ENCODE results near the gene VPS41.
"Not testable (repeated sequence)": the region's sequence is repeated elsewhere in the genome, so short reads cannot be mapped to it uniquely, and the experiment has no call there.

The VPS41 gene

DNA sequence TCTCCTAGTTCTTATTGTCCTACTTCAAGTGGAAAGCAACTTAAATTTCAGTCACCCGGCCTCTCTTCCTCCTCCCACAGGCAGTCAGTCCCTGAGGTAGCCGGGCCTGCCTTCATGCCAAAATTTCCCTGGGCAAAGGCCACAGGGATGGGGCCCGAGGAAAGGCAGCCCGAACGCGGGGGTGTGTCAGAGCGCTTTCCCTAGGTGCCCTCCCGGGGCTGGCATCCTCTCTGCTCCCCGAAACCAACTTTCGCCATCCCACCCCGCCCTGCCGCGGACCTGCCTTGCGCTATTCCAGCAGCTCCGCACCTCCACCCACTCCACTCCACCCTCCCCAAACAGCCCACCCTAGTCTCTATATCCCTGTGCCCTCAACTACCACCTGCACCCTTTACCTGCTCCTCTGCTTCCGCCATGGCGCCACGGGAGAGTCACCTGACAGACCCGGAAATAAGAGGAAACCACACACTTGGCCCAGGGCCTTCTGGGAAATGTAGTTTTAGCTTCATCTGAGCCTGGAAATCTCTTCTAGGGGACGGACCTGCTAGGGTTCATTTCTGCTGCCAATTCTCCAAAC is at the start of gene VPS41:
Gene VPS41 (minus strand): TSS at position 433 of the 577 bp plus-strand sequence. CDS start 17 bp downstream, at position 416.
- DNase-seq: peak; percentile 87

DNA sequence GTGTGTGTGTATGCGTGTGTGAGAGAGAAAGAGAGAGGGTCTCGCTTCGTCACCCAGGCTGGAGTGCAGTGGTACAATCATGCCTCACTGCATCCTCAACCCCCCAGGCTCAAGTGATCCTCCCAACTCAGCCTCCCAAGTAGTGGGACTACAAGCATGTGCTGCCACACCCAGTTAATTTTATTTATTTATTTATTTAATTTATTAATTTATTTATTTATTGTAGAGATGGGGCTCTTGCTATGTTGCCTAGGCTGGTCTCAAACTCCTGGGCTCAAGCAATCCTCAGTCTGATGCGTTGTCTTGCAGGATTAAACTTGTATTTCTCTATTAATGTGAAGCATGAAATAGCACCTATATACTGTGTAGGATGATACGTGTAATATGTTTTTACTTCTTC is 46.9 kb upstream of the VPS41 start:
- DNase-seq: no peak

GRCh38 chr7:38953971-38954370 is 45.0 kb upstream of the VPS41 start:
- no peak for DNase-seq

- no peak for DNase-seq
Observed at GRCh38 chr7:38953227-38953626, 44.2 kb upstream of the VPS41 start.

DNA sequence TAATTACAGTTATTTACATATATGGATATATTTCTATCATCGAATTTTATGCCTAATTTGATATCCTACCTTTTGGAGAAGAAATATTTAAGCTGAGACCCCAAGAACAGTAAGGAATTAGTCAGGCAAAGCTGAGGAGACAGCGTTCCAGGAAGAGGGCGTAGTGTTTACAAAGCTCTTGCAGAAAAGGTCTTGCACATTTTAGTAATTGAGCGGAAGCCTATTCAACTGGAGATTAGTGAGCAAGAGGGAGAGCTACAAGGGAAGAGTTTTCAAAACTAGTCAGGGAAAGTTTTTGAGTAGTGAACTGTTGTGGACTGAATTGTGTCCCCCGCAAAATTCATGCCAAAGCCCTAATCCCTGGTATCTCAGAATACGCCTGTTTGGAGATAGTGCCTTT is 42.2 kb upstream of the VPS41 start:
- DNase-seq: no peak

DNA sequence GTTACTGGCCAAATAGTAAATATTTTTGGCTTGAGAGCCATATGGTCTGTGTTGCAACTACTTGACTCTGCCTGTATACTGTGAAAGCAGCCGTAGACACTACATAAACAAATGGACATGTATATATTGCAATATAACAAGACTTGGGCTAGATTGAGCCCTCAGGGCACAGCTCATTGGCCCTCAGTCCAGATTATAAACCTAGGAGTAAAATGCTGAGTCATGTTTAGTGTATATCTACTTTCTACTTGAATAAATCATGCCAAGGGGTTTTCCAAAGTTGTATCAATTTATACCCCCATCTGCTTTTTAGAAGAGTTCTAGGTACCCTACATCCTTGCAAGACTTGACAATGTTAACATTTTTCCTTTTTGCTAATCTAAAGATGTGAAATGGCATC is 41.3 kb upstream of the VPS41 start:
- DNase-seq: no peak

DNA sequence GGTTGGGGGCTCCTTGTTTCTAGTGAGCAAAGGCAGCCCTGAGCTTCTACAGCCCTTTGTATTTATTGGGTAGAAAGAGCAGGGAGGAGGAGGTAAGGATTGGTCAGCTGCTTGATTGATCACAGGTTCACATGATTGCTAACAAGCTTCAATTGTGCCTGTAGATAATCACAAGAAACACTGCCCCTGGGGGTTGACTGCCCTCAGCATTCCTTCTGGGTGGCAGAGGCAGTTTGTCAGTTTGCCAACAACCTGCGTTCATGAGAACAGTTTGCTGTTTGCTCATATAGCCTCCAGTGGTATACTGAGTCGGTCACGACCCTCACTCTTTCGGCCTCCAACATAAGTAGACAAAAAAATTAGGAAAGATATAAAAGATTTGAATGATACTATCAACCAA is 38.5 kb upstream of the VPS41 start:
- not testable (repeated sequence) for DNase-seq

GRCh38 chr7:38942431-38943051 is 33.5 kb upstream of the VPS41 start:
- DNase-seq: no peak

DNA sequence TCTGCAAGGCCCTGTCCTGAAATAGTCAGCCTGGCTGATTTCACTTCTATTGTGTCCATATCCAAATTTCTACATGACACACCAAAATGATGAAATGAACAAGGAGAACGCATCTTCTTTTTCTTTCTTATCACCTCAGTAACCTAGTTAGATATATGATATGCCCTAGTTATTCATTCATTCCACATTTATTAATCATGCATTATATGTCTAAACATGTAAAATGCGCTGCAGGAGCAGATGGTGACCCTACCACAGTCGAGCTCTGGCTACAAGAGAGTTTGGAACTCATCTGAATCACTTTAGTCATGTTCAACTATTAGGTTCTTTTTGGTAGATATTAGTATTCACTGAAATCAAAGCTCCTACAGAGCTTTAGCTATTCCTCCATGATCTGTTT is 31.8 kb upstream of the VPS41 start:
- no peak for DNase-seq

DNA sequence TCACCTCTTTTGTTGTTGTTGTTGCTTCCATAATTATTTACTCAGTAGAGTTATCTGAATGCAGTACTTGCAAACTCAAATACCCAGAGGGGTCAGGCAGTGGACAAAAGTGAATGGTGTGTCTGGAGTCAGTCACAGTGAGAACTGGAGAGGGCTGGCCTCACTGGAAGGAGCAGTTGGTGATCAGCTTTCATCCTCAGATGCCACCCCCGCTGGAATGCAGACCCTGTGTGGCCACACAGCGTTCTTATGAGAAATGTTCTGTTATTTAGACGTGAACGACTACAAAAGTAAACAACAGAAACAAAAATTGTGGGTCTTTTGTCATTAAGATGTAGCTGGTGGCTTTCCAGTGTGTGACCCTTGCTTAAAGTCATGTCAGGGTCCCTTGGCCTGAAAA is 29.6 kb upstream of the VPS41 start:
- no peak for DNase-seq

DNA sequence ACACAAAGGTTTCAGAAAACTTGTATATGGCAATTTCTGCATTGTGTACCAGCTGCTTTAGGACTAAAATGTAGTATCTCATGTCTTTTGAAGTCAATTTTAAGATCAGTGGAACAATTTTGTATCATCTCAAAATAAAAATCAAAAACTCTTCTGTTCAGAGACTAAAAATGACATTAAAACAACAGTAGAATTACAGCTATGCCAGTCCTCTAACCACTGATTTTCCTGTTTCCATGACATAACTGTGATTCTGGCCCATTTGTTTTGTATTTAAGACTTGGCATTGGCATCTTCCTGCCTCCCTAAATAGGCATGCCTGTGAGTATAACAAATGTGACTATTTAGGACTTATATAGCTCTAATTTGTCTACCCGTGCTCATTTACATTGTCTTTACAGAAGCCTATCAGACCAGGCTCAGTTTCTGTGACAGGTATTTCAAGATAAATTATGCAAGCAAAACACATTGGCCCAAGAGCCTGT is 29.1 kb upstream of the VPS41 start:
- DNase-seq: no peak

GRCh38 chr7:38936641-38937040 is 27.6 kb upstream of the VPS41 start:
- no peak for DNase-seq

DNA sequence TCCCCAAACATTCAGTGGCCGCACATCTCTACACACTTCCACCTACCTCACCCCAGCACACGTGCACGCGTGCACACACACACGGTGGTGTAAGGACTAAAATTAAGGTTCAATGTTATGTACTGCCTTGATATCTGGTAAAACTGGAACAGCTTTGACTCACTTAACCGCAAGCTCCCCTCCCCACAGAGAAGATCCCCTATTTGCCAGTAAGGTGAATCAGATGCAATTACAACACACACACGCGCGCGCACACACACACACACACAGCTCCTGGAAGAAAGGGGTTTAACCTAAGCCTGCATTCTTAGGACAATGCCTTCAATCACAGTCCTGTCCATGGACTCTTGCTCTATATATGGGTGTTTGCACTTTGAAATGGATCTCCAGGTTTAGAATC is 25.5 kb upstream of the VPS41 start:
- DNase-seq: no peak

DNA sequence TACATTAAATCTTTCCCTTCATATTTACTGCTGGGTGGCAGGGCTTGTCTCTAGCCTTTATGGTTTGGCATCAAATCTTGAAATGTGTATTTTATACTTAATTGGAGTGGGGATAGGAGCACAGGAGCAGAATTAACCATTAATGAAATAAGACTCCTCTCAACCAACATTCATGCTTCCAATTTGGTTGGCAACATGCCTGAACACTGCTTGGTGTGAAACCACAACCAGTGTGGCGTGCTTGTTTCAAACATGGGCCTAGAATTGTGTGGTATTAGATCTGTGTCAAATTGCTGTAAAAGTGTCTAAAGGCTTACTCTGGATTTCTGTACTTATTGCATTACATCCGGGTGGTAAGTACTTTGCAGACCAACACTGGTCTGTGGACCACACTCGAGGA is 25.1 kb upstream of the VPS41 start:
- no peak for DNase-seq

GRCh38 chr7:38932509-38933168 is 23.6 kb upstream of the VPS41 start:
- peak; percentile 79 for DNase-seq

GRCh38 chr7:38929460-38930171 is 20.6 kb upstream of the VPS41 start:
- DNase-seq: peak; percentile 9

- DNase-seq: no peak
Observed at GRCh38 chr7:38928506-38928905, 19.5 kb upstream of the VPS41 start.

GRCh38 chr7:38927751-38928150 is 18.8 kb upstream of the VPS41 start:
- no peak for DNase-seq

DNA sequence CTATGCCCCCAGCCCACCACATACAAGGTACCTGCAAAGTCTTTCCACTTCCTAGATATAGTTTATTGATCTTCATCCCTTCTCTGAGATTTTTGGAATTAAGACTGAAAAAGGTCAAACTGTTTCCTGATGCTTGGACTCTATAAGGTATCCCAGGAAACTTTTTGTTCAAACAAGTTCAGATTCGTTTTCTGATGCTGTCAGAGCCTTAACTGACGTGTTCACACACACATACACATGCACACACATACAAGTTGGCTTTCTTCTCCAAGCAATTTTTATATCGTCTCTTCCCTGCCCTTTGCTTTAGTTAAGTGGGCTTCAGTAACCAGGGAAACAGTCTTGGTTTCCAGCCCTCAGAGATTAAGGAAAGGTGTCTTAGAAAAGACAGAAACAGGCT is 11.7 kb upstream of the VPS41 start:
- no peak for DNase-seq

GRCh38 chr7:38916396-38916795 is 7.4 kb upstream of the VPS41 start:
- DNase-seq: no peak

GRCh38 chr7:38909870-38910269 is 879 bp upstream of the VPS41 start:
- no peak for DNase-seq

DNA sequence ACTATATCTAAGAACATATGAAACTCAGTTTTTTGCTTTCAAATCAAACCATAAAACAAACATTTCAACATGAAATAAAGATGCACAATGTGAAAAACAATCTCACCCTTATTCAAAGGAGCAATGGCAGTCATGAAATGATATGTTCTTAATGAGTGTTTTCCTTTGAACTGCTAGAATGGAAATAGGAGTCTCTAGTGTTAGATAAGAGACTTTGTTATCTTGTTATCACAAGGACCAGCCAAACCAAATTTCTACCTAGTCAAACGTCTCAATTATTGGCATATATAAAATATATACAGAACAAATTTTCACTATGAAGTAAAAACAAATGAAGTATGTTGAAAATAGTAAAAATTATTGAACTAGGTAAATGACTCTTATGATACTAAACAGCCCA is 1.2 kb downstream of the VPS41 start:
- no peak for DNase-seq

DNA sequence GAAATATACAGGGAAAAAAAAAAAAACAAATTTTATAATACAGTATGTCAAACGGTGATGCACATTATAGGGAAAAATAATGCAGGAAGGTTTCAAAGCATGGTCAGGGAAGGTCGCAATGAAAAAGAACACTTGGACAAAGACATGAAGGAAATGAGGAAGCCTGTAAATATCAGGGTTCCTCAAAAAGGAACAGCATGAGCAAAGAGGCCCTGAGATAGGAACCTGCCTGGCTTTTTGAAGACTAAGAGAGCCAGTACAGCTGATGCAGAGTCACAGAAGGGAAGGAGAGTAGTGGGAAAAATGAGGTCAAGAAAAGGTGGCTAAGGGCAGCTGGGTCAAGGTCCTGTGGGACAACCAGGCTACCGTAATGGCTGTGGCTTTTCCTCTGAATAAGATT is 1.9 kb downstream of the VPS41 start:
- DNase-seq: no peak
